Activated B cell treated with CpG ODN at 0.5 μM for 24 hours (primary cell): ENCODE data around the gene PHYHD1. TPM values are rescaled to one million over a fixed set of nuclear protein-coding genes. Genes with fewer than 3 reads are reported as not detected.

Source experiments
- ATAC-seq: fragments of 200-7000 bp; cut with Tn5 transposase; one replicate; pipeline ENCODE4 v1.10.0; 2021; ENCODE audit warnings: low read depth, mild to moderate bottlenecking, moderate library complexity
- CTCF ChIA-PET: fragments of 350-600 bp; sonication (Branson Sonifier 250); formaldehyde crosslinking; loops from one replicate; lab custom pipeline; 2021; ENCODE audit warnings: antibody characterized with exemption; lab: Charles Lee
- POLR2A ChIA-PET: fragments of 350-600 bp; sonication (Branson Sonifier 250); formaldehyde crosslinking; loops from one replicate; lab custom pipeline; 2021; ENCODE audit warnings: antibody characterized with exemption; lab: Charles Lee
- DNase-seq: peaks from one replicate; pipeline ENCODE4 v3.0.0; 2022
- H3K27ac Mint-ChIP-seq: one replicate; pipeline ENCODE4 v1.8.0; 2020; ENCODE audit warnings: mixed read lengths
- H3K27me3 Mint-ChIP-seq: one replicate; pipeline ENCODE4 v1.8.0; 2021; ENCODE audit warnings: mixed read lengths
- H3K36me3 Mint-ChIP-seq: one replicate; pipeline ENCODE4 v1.8.0; 2021; ENCODE audit warnings: low read depth, mixed read lengths
- H3K4me1 Mint-ChIP-seq: one replicate; pipeline ENCODE4 v1.8.0; 2021; ENCODE audit warnings: mixed read lengths
- H3K4me3 Mint-ChIP-seq: one replicate; pipeline ENCODE4 v1.8.0; 2020; ENCODE audit warnings: mild to moderate bottlenecking, mixed read lengths
- H3K9me3 Mint-ChIP-seq: one replicate; pipeline ENCODE4 v1.8.0; 2020; ENCODE audit warnings: mixed read lengths
- intact Hi-C: fragments of 100-400 bp; cut with micrococcal nuclease; formaldehyde crosslinking; loops from one replicate; pipeline ENCODE4 v1.15.1; 2024
- total RNA-seq: library from RNA; stranded (reverse); gene quantifications from 2 replicates; pipeline ENCODE4 v1.2.3, GENCODE V29; 2022
- TF ChIP-seq, protein P1 (sequence below): fragments of 200-600 bp; IDR thresholded peaks from one replicate; pipeline ENCODE4 v1.8.0; 2022; ENCODE audit warnings: antibody characterized with exemption, mild to moderate bottlenecking

The PHYHD1 gene
- total RNA-seq, 1 donor from 2014 or later = 0.86 TPM

- H3K9me3 Mint-ChIP-seq = no peaks in the 10 kb centered on the region
- ATAC-seq (no peak), DNase-seq (no peak)
- no peak overlapping the region for H3K4me3 Mint-ChIP-seq
- CTCF ChIA-PET = no interaction called here
- no peaks in the 10 kb centered on the region for H3K4me1 Mint-ChIP-seq
- H3K27ac Mint-ChIP-seq = no peak overlapping the region
- H3K36me3 Mint-ChIP-seq = peaks cover 88% of the 10 kb centered on the region
- TF ChIP-seq, protein P1, sequence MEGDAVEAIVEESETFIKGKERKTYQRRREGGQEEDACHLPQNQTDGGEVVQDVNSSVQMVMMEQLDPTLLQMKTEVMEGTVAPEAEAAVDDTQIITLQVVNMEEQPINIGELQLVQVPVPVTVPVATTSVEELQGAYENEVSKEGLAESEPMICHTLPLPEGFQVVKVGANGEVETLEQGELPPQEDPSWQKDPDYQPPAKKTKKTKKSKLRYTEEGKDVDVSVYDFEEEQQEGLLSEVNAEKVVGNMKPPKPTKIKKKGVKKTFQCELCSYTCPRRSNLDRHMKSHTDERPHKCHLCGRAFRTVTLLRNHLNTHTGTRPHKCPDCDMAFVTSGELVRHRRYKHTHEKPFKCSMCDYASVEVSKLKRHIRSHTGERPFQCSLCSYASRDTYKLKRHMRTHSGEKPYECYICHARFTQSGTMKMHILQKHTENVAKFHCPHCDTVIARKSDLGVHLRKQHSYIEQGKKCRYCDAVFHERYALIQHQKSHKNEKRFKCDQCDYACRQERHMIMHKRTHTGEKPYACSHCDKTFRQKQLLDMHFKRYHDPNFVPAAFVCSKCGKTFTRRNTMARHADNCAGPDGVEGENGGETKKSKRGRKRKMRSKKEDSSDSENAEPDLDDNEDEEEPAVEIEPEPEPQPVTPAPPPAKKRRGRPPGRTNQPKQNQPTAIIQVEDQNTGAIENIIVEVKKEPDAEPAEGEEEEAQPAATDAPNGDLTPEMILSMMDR = no peak
- POLR2A ChIA-PET = no interaction called here
- no peaks in the 10 kb centered on the region for H3K27me3 Mint-ChIP-seq
- intact Hi-C loops = no loop called here
Observed at GRCh38 chr9:128972956-128973355, 52.2 kb downstream of the PHYHD1 start.

DNA sequence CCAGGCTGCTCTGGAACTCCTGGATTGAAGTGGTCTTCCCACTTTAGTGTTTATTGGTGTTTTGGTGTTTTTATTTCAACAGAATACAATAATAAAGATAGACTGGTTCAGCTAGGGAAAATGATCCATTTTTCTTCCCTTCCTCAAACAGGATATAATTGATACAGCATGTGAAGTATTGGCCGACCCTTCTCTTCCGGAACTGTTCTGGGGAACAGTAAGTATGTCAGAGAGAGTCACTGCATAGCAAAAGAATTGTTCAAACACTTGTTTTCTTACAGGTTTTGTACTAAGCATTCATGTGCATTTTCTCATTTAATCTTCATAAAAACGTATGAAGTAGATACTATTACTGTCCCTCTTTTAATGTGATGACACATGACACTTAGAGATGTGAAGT lies 58.3 kb downstream of the PHYHD1 start:
- Mint-ChIP-seq H3K4me1 (no peaks in the 10 kb centered on the region), H3K4me3 (no peak overlapping the region), H3K9me3 (no peaks in the 10 kb centered on the region), H3K27me3 (no peaks in the 10 kb centered on the region), H3K36me3 (peaks cover 85% of the 10 kb centered on the region), H3K27ac (no peak overlapping the region)
- TF ChIP-seq, protein P1 = no peak
- ChIA-PET CTCF (no interaction called here), POLR2A (no interaction called here)
- intact Hi-C loops = no loop called here
- ATAC-seq = no peak
- DNase-seq = no peak

- DNase-seq = no peak
- Mint-ChIP-seq H3K36me3 (peaks cover 92% of the 10 kb centered on the region), H3K27me3 (no peaks in the 10 kb centered on the region), H3K9me3 (no peaks in the 10 kb centered on the region), H3K27ac (no peak overlapping the region), H3K4me3 (no peak overlapping the region), H3K4me1 (no peaks in the 10 kb centered on the region)
- TF ChIP-seq, protein P1 = no peak
- ChIA-PET POLR2A (no interaction called here), CTCF (no interaction called here)
- intact Hi-C loops = no loop called here
- ATAC-seq = no peak
Observed at GRCh38 chr9:128983536-128983935, 62.8 kb downstream of the PHYHD1 start.

GRCh38 chr9:128986671-128987070 lies 65.9 kb downstream of the PHYHD1 start:
- intact Hi-C loops = no loop called here
- Mint-ChIP-seq H3K27me3 (no peaks in the 10 kb centered on the region), H3K36me3 (peaks cover 79% of the 10 kb centered on the region), H3K4me3 (no peak overlapping the region), H3K9me3 (no peaks in the 10 kb centered on the region), H3K4me1 (no peaks in the 10 kb centered on the region), H3K27ac (no peak overlapping the region)
- TF ChIP-seq, protein P1 = no peak
- ChIA-PET CTCF (no interaction called here), POLR2A (interaction anchor here (0.6 to 0.7 kb wide), 2 partner anchors 23 to 1819 kb away, joined by 3 read pairs; no protein-coding TSS in a partner anchor)
- DNase-seq = no peak
- no peak for ATAC-seq

DNA sequence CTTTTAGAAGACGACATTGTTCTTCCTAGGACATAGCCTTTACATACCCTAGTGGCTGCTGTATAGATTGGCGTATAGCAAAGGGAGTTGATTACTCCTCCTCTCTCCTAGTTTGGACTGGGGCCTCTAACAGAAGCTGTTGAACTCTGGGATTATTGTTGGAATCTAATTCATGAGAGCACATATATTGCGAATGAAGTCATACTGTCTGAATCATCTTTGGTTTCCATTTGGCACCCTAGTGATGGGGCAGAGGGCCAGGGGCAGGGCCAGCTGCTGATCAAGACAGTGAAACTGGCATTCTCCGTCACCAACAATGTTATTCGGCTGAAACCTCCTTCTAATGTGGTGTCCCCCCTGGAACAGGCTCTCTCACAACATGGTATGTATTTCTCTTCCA lies 67.0 kb downstream of the PHYHD1 start:
- Mint-ChIP-seq H3K27ac (no peak overlapping the region), H3K9me3 (no peaks in the 10 kb centered on the region), H3K36me3 (peaks cover 76% of the 10 kb centered on the region), H3K4me1 (no peaks in the 10 kb centered on the region), H3K27me3 (no peaks in the 10 kb centered on the region), H3K4me3 (no peak overlapping the region)
- TF ChIP-seq, protein P1 = no peak
- DNase-seq (no peak), ATAC-seq (no peak)
- intact Hi-C loops = no loop called here
- CTCF ChIA-PET = no interaction called here
- POLR2A ChIA-PET = no interaction called here

Other genes with a start within 250 kb of the PHYHD1 start
- gene SET, start 231.8 kb upstream of the PHYHD1 start, total RNA-seq = 762 and 801 TPM in 2 replicates
- gene PKN3, start 218.5 kb upstream of the PHYHD1 start, total RNA-seq = 16.9 and 17.4 TPM in 2 replicates
- 40.0 and 40.7 TPM in 2 replicates for gene ZDHHC12, start 196.9 kb upstream of the PHYHD1 start, total RNA-seq
- gene ZER1, start 149.1 kb upstream of the PHYHD1 start, total RNA-seq = 24.0 and 26.0 TPM in 2 replicates
- 21.5 and 26.4 TPM in 2 replicates for gene TBC1D13, start 133.7 kb upstream of the PHYHD1 start, total RNA-seq
- 14.6 and 16.9 TPM in 2 replicates for gene ENDOG, start 102.5 kb upstream of the PHYHD1 start, total RNA-seq
- gene SPOUT1, start 91.2 kb upstream of the PHYHD1 start, total RNA-seq = 78.9 and 79.1 TPM in 2 replicates
- 2.0 and 4.3 TPM in 2 replicates for gene KYAT1, start 39.0 kb upstream of the PHYHD1 start, total RNA-seq
- gene LRRC8A, start 38.8 kb upstream of the PHYHD1 start, total RNA-seq = 9.0 and 10.4 TPM in 2 replicates
- 9.0 and 10.3 TPM in 2 replicates for gene DOLK, start 26.6 kb downstream of the PHYHD1 start, total RNA-seq
- gene NUP188, start 26.7 kb downstream of the PHYHD1 start, total RNA-seq = 76.9 and 103 TPM in 2 replicates
- gene SH3GLB2, start 107.3 kb downstream of the PHYHD1 start, total RNA-seq = 60.4 and 62.9 TPM in 2 replicates
- gene MIGA2, start 115.6 kb downstream of the PHYHD1 start, total RNA-seq = 42.1 and 50.0 TPM in 2 replicates
- 10.9 and 11.3 TPM in 2 replicates for gene DOLPP1, start 160.1 kb downstream of the PHYHD1 start, total RNA-seq
- gene CRAT, start 189.8 kb downstream of the PHYHD1 start, total RNA-seq = 6.8 and 8.2 TPM in 2 replicates
- 65.5 and 67.2 TPM in 2 replicates for gene PTPA, start 190.4 kb downstream of the PHYHD1 start, total RNA-seq